Esophagus muscularis mucosa (tissue), 3 donors: Measurements from ENCODE around the gene GLYATL3.

Experiments
- CTCF ChIP-seq, 3 experiments: fragments of 200-600 bp in 2 of 3; fragments of 450-650 bp in 1 of 3; sonication (generic) in 2 of 3; IDR thresholded peaks; one replicate each; pipeline ENCODE4 v1.5.1; 2017 to 2019; ENCODE audit warnings: antibody characterized with exemption in 3 of 3, mild to moderate bottlenecking in 2 of 3, moderate library complexity in 1 of 3
- POLR2A ChIP-seq: fragments of 450-650 bp; IDR thresholded peaks from one replicate; pipeline ENCODE4 v1.6.1; 2017; ENCODE audit warnings: antibody characterized with exemption, moderate library complexity, mild to moderate bottlenecking, low read depth

- TF ChIP-seq POLR2A (no peak), CTCF (IDR thresholded peaks at IDR 0.05) (no peak)
These were observed 31.7 kb upstream of the GLYATL3 start for GRCh38 chr6:49468042-49468441.
